HCT116 (cell line): ENCODE measurements around the gene EPDR1. TPM values are rescaled to one million over a fixed set of nuclear protein-coding genes. Genes with fewer than 3 reads are reported as not detected.

Experiments used
- ATAC-seq: fragments of 200-7000 bp; cut with Tn5 transposase; 2 replicates; pipeline ENCODE4 v1.9.1; 2020; ENCODE audit warnings: mild to moderate bottlenecking, moderate library complexity
- BruUV-seq: library from RNA; stranded (reverse); fragments of 400-500 nt; replicated peaks from 2 replicates; lab custom pipeline; 2021; lab: Mats Ljungman, UMichigan
- CTCF ChIA-PET: fragments of 300-600 bp; sonication (Branson Sonifier 250); formaldehyde crosslinking; loops from one replicate; lab custom pipeline; 2021; ENCODE audit warnings: antibody characterized with exemption; lab: Charles Lee
- POLR2A ChIA-PET: fragments of 300-600, 350-600 bp; sonication (Branson Sonifier 250); formaldehyde crosslinking; loops from one replicate; lab custom pipeline; 2021; ENCODE audit warnings: antibody characterized with exemption; lab: Charles Lee
- RAD21 ChIA-PET, 2 experiments: fragments of 300-600 bp; sonication (Branson Sonifier 250); formaldehyde crosslinking; loops; one replicate each; lab custom pipeline; 2023; ENCODE audit warnings: low total read pairs in 2 of 2; ENCODE audit not compliant: uncharacterized antibody in 2 of 2, unreplicated experiment in 2 of 2, low non-redundant PET in 1 of 2; lab: Charles Lee
- DNase-seq: peaks from one replicate; pipeline ENCODE4 v3.0.0-alpha.2; 2010; ENCODE audit warnings: low read depth, low spot score
- H2AFZ ChIP-seq: fragments of 200-600 bp; shearing (Covaris generic), sonication (generic); 2 replicates; pipeline ENCODE4 v1.6.1; 2017; ENCODE audit warnings: low read depth, mixed run types, mixed read lengths, antibody characterized with exemption, low read length; ENCODE audit not compliant: poor library complexity, severe bottlenecking
- H3K27ac ChIP-seq: 2 replicates; pipeline ENCODE4 v1.5.1; 2012; ENCODE audit warnings: low read depth, low read length
- H3K27me3 ChIP-seq: fragments of 200-600 bp; sonication (generic); 2 replicates; pipeline ENCODE4 v1.6.1; 2016; ENCODE audit warnings: mixed run types, low read length, mixed read lengths; ENCODE audit not compliant: insufficient read depth
- H3K36me3 ChIP-seq, 2 experiments: fragments of 200-500 bp in 1 of 2; fragments of 200-600 bp in 1 of 2; sonication (Bioruptor generic) in 1 of 2; sonication (generic) in 1 of 2; 2 replicates each; pipeline versions ENCODE4 v1.5.1 to v1.6.1; 2014 to 2016; ENCODE audit warnings: low read length in 2 of 2, inconsistent platforms in 1 of 2, mixed read lengths in 1 of 2, mixed run types in 1 of 2; ENCODE audit not compliant: insufficient read depth in 2 of 2, control insufficient read depth in 1 of 2
- H3K4me1 ChIP-seq, 2 experiments: fragments of 200-600 bp in 1 of 2; sonication (generic) in 1 of 2; 2 replicates each; pipeline versions ENCODE4 v1.5.1 to v1.6.1; 2012 to 2017; ENCODE audit warnings: low read length in 2 of 2, inconsistent platforms in 1 of 2, mild to moderate bottlenecking in 1 of 2, mixed read lengths in 1 of 2, mixed run types in 1 of 2, moderate library complexity in 1 of 2; ENCODE audit not compliant: insufficient read depth in 2 of 2, control insufficient read depth in 1 of 2
- H3K4me2 ChIP-seq: fragments of 200-600 bp; sonication (generic); 2 replicates; pipeline ENCODE4 v1.6.1; 2017; ENCODE audit warnings: mixed run types, low read length, mixed read lengths
- H3K4me3 ChIP-seq, 2 experiments: fragments of 200-600 bp in 1 of 2; sonication (generic) in 1 of 2; replicated peaks in 1 of 2; 2 replicates each; pipeline ENCODE4 v1.5.1; 2011 to 2016; ENCODE audit warnings: low read length in 2 of 2, control low read depth in 1 of 2, low read depth in 1 of 2, mild to moderate bottlenecking in 1 of 2, mixed read lengths in 1 of 2, mixed run types in 1 of 2
- H3K79me2 ChIP-seq: fragments of 200-600 bp; sonication (generic); 2 replicates; pipeline ENCODE4 v1.6.1; 2017; ENCODE audit warnings: mild to moderate bottlenecking, mixed run types, low read length, moderate library complexity, mixed read lengths; ENCODE audit not compliant: insufficient read depth
- H3K9ac ChIP-seq: fragments of 200-600 bp; sonication (generic); 2 replicates; pipeline ENCODE4 v1.6.1; 2016; ENCODE audit warnings: low read length, mixed read lengths
- H3K9me2 ChIP-seq: fragments of 200-600 bp; sonication (generic), shearing (Covaris generic); 2 replicates; pipeline ENCODE4 v1.6.1; 2017; ENCODE audit warnings: mixed run types, mild to moderate bottlenecking, moderate library complexity; ENCODE audit not compliant: insufficient read depth
- H3K9me3 ChIP-seq, 2 experiments: fragments of 200-500 bp in 1 of 2; fragments of 200-600 bp in 1 of 2; sonication (Bioruptor generic) in 1 of 2; sonication (generic) in 1 of 2; 2 replicates each; pipeline ENCODE4 v1.6.1; 2014 to 2017; ENCODE audit warnings: low read length in 2 of 2, mixed read lengths in 2 of 2, inconsistent platforms in 1 of 2, low read depth in 1 of 2, mild to moderate bottlenecking in 1 of 2, mixed run types in 1 of 2, moderate library complexity in 1 of 2; ENCODE audit not compliant: control insufficient read depth in 1 of 2, insufficient read depth in 1 of 2
- H4K20me1 ChIP-seq: fragments of 200-600 bp; sonication (generic), shearing (Covaris generic); 2 replicates; pipeline ENCODE4 v1.6.1; 2017; ENCODE audit warnings: mixed run types, mild to moderate bottlenecking, moderate library complexity; ENCODE audit not compliant: insufficient read depth
- CEBPB ChIP-seq: IDR thresholded peaks from 2 replicates; pipeline ENCODE4 v1.6.1; 2012; ENCODE audit warnings: low read depth
- EZH2phosphoT487 ChIP-seq: fragments of 200-600 bp; IDR thresholded peaks from 2 replicates; pipeline ENCODE4 v1.6.1; 2018; ENCODE audit warnings: antibody characterized with exemption, borderline replicate concordance
- FOSL1 ChIP-seq: IDR thresholded peaks from 2 replicates; pipeline ENCODE4 v1.6.1; 2012; ENCODE audit warnings: low read depth
- POLR2A ChIP-seq: IDR thresholded peaks from 2 replicates; pipeline ENCODE4 v1.7.0; 2011; ENCODE audit warnings: borderline replicate concordance; ENCODE audit not compliant: insufficient read depth, insufficient read length; ENCODE audit errors: extremely low read depth
- SIN3A ChIP-seq: IDR thresholded peaks from 2 replicates; pipeline ENCODE4 v1.6.1; 2012; ENCODE audit warnings: low read depth
- SRF ChIP-seq: IDR thresholded peaks from 2 replicates; pipeline ENCODE4 v1.6.1; 2012; ENCODE audit warnings: low read depth
- TCF7L2 ChIP-seq: IDR thresholded peaks from 2 replicates; pipeline ENCODE4 v1.7.0; 2011; ENCODE audit warnings: borderline replicate concordance, inconsistent platforms; ENCODE audit not compliant: insufficient read depth, insufficient read length; ENCODE audit errors: extremely low read depth
- intact Hi-C: fragments of 100-400 bp; cut with micrococcal nuclease; formaldehyde crosslinking; loops from 2 replicates; pipeline ENCODE4 v1.10.0; 2022
- total RNA-seq: library from RNA; stranded (reverse); gene quantifications from one replicate; pipeline ENCODE4 v1.2.1, GENCODE V29; 2021; ENCODE audit not compliant: unreplicated experiment
- TF ChIP-seq, protein P1 (sequence below): IDR thresholded peaks from 2 replicates; pipeline ENCODE4 v1.6.1; 2011; ENCODE audit warnings: mild to moderate bottlenecking, low read length, moderate library complexity; ENCODE audit not compliant: insufficient replicate concordance; ENCODE audit errors: extremely low read depth
- TF ChIP-seq, protein P2 (sequence below): IDR thresholded peaks from 2 replicates; pipeline ENCODE4 v1.6.1; 2012; ENCODE audit warnings: low read depth

The EPDR1 gene
- total RNA-seq, 1 experiment from 2014 or later = 8.0 TPM

DNA sequence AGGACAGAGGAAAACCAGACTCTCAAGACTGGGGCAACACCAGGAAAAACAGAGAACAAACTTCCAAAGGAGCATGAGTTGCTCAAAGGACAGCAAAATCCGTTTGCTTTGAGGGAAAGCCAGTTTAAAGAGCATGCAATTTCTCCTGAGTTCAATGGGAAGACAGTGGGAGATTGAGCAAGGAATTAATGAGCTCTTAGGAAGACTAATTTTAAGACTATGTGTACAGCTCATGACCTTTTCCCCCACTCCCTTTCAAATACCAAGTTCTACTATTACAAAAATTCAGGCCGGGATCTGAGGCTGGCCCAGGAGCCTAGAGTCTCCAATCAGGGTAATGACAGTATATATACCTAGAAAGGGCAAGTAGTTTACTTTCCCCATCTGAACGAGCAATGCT lies 79.2 kb downstream of the EPDR1 start (continued):
- TF ChIP-seq, protein P1, sequence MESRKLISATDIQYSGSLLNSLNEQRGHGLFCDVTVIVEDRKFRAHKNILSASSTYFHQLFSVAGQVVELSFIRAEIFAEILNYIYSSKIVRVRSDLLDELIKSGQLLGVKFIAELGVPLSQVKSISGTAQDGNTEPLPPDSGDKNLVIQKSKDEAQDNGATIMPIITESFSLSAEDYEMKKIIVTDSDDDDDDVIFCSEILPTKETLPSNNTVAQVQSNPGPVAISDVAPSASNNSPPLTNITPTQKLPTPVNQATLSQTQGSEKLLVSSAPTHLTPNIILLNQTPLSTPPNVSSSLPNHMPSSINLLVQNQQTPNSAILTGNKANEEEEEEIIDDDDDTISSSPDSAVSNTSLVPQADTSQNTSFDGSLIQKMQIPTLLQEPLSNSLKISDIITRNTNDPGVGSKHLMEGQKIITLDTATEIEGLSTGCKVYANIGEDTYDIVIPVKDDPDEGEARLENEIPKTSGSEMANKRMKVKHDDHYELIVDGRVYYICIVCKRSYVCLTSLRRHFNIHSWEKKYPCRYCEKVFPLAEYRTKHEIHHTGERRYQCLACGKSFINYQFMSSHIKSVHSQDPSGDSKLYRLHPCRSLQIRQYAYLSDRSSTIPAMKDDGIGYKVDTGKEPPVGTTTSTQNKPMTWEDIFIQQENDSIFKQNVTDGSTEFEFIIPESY = no peak
- TF ChIP-seq POLR2A = no peak
- TF ChIP-seq, all 23 proteins: peak for 0

DNA sequence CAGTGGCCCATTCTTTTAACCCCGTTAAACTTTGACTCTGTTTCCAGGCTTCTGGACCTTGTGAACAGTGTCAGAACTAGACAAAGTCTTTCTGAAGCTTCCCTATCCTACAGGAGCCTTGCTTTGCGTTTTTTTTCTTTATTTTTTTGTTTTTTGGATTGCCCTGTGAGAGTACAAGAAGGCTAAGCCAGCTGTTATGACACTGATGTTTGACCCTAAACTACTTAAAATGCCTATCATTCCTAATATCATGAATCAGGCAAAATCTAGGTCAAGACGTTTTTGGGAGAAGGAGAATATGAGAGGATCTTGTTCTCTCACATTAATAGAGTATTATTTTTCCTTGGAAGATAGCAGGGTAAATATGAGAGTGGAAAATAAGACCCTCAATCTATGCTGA lies 79.8 kb downstream of the EPDR1 start:
- Histone ChIP-seq H3K9me3 (no peaks in the 10 kb centered on the region), H3K36me3 (no peaks in the 10 kb centered on the region), H3K27ac (no peak overlapping the region), H3K4me2 (no peak overlapping the region), H3K9ac (no peak overlapping the region), H3K27me3 (no peaks in the 10 kb centered on the region), H3K79me2 (no peaks in the 10 kb centered on the region), H2AFZ (no peak overlapping the region), H3K4me1 (no peaks in the 10 kb centered on the region), H4K20me1 (no peaks in the 10 kb centered on the region), H3K9me2 (no peaks in the 10 kb centered on the region), H3K4me3 (no peak overlapping the region)
- no peak for TF ChIP-seq TCF7L2
- TF ChIP-seq FOSL1 = no peak
- no peak for TF ChIP-seq EZH2phosphoT487
- no peak for TF ChIP-seq SIN3A
- TF ChIP-seq CEBPB = no peak
- no peak for TF ChIP-seq SRF
- TF ChIP-seq, protein P1 = no peak
- TF ChIP-seq, protein P2, sequence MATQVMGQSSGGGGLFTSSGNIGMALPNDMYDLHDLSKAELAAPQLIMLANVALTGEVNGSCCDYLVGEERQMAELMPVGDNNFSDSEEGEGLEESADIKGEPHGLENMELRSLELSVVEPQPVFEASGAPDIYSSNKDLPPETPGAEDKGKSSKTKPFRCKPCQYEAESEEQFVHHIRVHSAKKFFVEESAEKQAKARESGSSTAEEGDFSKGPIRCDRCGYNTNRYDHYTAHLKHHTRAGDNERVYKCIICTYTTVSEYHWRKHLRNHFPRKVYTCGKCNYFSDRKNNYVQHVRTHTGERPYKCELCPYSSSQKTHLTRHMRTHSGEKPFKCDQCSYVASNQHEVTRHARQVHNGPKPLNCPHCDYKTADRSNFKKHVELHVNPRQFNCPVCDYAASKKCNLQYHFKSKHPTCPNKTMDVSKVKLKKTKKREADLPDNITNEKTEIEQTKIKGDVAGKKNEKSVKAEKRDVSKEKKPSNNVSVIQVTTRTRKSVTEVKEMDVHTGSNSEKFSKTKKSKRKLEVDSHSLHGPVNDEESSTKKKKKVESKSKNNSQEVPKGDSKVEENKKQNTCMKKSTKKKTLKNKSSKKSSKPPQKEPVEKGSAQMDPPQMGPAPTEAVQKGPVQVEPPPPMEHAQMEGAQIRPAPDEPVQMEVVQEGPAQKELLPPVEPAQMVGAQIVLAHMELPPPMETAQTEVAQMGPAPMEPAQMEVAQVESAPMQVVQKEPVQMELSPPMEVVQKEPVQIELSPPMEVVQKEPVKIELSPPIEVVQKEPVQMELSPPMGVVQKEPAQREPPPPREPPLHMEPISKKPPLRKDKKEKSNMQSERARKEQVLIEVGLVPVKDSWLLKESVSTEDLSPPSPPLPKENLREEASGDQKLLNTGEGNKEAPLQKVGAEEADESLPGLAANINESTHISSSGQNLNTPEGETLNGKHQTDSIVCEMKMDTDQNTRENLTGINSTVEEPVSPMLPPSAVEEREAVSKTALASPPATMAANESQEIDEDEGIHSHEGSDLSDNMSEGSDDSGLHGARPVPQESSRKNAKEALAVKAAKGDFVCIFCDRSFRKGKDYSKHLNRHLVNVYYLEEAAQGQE = no peak
- no peak for TF ChIP-seq POLR2A
- CTCF ChIA-PET = no interaction called here
- intact Hi-C loops = no loop called here
- no TSS peak for BruUV-seq
- ATAC-seq (no peak), DNase-seq (no peak)
- RAD21 ChIA-PET = no interaction called here
- POLR2A ChIA-PET = no interaction called here
